Measurements from ENCODE around the gene TUBGCP2.
"Not testable (repeated sequence)": the region's sequence is repeated elsewhere in the genome, so short reads cannot be mapped to it uniquely, and the experiment has no call there.

Gene TUBGCP2

DNA sequence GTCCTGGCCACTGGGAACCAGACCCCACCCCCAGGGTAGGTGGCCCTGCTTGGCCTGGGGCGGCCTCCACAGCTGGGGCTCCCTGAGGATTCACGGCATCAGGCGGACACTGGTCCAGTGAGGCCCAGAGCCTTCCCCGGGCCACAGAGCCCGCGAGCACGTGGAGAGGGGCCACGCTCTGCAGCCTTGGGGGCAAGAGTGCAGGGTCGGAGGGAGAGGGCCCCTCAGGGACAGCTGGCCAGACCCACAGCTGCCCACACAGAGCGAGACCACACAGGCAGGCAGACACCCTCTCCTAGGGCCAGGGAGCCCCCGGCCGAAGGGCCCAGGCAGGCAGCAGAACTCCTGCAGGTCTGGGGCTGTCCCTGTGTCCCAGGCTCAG lies 60.3 kb downstream of the TUBGCP2 start:
- no peak for DNase-seq (ENCODE audit: low read depth)

DNA sequence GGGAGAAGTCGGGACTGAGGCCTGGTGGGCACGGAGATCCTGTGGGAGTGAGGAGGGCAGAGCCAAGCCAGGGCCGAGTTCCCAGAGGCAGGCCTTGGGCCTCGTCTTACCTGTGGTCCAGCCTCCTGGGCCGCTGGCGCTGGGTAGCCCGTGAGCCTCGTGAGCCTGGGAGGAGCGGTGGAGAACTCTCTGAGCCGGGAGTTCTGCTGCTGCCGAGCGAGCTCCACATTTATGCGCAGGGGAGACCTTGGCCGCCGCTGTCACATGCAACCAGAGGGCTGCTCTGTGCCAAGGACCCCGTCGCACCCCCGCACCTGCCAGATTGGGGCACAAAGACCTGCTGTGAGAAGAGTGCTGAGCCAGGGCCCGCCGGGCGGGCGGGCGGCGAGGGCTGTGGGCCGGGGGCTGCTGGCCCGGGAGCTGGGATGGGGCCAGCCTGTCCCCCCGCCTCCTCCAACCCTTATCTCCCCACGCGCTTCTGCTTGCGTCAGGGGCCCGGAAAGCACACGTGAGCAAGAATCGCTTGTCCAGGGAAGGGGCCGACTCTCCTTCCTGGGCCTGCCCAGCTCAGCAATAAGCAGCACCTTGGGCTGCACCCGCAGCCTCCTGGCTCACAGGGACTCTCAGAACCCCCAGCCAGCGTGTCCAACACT lies 60.9 kb downstream of the TUBGCP2 start:
- DNase-seq (ENCODE audit: low read depth): no peak

DNA sequence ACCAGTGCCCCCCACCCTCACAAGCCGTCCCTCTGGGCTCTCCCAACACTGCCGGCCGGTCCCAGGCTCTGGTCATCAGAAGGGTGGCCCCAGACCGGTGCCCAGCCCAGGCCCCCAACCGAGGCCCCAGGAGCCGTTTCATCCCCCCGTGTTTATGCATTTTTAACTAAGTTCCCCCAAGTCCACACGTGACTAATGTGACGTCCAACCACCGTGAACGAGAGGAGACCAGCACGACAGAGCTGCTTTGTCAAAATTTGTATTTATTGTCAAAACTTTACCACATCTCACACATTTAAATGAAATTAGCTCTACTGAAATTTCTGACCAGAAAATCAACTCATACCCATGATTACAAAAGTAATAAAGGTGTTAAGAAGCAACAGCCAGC lies 62.4 kb downstream of the TUBGCP2 start:
- no peak for DNase-seq (ENCODE audit: low read depth)

DNA sequence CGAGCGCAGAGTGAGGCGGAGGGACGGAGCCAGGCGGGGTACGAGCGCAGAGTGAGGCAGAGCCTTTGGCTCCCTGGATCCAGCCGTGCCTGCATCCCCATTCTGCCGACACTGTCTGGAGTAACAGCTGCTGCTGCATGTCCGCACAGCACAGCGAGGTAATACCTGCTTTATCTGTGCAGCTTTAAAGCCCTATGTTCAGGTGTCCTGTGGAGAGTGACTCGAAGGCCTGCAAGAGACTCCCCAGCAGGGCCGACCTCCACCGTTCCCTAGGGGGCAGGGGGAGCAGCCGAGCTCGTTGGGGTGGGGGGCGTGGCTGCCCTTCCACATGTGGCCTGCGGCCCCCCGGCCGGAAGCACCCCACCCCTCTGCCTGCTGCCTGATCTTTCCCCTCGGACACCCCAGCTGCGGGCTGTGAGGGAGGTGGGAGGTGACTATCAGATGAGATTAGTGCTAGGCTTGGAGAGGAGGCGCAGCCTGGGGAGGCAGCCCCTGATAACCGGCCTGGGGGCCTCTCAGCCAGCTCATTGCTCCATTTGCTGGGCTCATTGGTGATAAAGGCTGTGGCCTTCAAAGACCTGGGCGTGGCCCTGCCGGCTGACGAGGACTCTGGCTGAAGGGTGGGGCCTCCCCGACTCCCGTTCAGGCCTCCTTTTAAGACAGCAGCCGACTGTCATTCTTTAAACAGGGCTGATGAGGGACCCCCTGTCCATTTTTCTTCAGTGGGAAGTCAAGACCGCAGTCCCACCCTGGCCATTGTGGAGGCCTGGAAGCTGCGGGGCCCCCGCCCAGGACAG lies 63.0 kb downstream of the TUBGCP2 start:
- no peak for DNase-seq (ENCODE audit: low read depth)

DNA sequence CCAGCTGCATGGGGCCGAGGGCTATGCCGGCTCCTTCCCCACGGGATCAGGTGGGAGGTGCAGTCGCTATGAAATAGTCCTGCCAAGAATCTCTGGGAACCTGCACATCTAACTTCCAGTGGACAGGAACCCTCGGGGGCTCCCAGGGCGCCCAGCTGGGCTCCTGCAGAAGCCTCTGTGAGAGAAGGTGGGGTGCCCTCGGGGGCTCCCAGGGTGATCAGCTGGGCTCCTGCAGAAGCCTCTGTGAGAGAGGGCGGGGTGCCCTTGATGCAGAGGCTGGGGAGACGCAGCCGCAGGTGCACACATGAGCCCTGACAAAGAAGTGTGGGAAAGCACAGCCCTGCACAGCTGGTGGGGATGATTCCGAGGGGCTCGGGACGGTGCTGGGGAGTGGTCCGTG lies 65.1 kb downstream of the TUBGCP2 start:
- DNase-seq (ENCODE audit: low read depth): no peak

DNA sequence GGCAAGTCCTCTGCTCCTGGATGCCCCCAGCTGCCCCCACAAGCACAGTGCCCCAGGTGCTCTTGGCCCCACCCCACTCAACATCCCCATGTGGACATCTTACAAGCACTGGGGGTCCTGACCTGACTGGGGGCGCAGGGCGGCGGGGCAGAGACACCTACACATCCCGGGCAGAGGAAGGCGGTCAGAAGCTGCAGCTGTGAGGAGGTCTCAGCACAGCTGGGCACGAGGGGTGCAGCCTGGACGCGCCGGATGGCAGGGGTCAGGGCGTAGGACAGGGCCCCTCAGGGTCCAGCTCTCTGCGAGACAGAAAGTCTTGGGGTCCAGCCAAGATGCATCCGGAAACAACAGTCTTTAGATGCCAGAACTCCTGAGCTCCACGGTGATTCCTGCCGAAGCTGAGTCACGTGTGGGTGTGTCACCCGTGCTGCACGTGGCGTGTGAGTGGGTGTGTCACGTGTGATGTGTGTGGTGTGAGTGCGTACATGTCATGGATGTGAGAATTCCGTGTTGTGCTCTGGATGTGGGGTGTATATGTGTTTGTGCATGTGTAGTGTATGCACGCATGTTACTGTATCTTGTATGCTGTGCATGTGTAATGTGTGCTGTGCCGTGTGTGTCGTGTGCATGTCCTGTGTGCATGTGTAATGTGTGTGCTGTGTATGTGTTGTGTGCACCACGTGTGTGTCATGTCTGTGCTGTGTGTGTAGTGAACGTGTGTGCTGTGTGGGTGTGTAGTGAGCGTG lies 65.9 kb downstream of the TUBGCP2 start:
- no peak for DNase-seq (ENCODE audit: low read depth)

DNA sequence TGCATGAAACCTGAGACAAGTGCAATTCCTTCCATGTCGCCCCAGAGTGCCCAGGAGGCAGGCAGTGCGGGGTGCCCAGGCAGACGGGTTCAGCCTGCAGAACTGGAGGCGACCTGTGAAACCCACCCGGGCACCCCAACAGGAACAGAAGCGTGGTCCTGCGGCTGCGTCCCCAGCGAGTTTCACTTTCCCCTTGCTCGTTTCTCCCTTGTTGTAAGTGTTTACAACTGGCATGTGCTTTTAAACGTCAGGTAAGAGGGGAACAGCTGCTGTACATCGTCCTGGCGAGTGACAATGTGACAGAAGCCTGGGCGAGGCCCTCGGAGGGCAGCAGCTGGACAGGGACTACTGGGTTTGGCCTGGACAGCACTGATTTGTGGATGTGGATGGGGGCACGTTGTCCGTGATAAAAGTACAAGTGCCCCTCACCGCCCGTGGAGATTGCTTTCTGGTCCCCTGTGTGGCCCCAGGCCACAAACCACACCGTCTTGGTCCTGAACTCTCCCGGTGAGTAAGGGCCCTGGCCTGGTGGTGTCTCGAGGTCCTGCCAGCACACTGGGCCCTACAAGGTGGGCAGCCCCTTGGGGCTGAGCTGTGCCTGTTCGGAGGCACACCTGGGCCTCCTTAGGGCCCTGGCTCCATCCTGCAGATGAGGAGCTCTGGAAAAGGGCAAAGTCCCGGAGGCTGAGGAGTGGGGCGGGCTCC lies 67.0 kb downstream of the TUBGCP2 start:
- DNase-seq (ENCODE audit: low read depth): no peak

DNA sequence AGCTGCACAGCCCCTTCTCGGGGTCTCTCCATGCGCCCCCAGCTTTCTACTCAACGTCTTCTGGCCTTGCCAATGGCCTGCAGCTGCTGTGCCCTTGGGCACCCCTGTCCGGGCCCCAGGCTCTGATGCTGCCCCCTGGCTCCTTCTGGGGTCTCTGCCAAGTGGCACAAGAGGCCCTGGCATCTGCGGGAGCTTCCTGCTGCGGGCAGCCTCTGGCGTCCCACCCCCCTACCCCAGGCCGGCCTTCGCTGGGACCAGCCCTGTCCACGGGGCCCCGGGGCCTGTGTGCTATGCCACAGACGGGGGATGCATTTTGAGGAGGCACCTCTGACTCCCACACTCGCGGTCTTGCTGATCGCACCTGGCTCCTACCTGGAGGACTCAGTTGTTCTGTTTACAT lies 68.7 kb downstream of the TUBGCP2 start:
- no peak for DNase-seq (ENCODE audit: low read depth)

DNA sequence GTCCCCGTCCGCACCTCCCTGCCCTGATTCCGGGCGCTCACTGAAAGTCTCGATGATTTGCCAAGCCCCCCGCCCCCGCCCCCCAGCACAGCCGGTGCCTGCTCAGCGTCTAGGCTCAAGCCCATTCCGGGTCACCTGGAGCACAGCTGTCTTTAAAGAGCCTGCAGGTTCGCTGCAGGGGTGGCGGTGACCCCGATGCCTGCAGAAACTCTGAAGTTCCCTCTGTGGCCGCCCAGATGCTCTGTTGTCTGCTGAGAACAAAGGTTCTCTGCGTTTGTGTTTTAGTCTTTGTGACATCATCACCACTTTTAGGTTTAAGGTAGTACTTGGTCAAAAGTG lies 70.2 kb downstream of the TUBGCP2 start:
- DNase-seq (ENCODE audit: low read depth): no peak

DNA sequence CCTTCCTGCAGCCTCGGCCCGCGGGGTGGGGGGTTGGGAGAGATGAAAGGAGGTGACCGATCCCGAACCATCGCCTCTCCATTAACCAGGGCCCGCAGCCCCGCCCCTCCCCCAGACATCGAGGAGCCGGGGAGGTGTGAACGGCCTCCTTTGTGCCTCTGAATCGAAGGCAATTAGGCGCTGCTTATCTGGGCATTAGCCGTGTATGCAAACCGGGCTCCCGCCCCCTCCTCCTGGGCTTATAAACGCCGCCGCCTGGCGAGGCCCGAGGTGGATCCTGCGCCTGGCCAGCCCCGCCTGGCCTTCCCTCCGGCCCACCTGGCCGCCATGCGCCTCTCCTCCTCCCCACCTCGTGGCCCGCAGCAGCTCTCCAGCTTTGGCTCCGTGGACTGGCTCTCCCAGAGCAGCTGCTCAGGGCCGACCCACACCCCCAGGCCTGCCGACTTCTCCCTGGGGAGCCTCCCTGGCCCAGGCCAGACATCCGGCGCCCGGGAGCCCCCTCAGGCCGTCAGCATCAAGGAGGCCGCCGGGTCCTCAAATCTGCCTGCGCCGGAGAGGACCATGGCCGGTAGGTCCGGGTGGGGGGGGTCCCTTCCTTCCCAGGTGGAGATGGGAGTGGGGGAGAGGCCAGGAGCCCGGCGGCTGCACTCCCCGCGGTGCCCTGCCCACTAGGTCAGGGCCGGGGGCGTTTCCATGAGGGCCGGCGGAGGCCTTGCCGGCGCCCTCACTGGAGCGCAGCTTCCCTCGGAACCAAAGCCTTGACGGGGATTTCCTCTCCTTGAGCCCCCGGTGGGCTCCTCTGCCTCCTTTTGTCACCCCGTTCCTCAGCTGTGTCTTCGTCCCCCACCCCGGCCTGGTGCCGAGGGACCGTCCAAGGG lies 70.8 kb downstream of the TUBGCP2 start, which contains the start of gene VENTX:
VENTX (plus strand) TSS at position 268 of the 878 bp plus-strand sequence; CDS start at position 328, 60 bp downstream.
- DNase-seq (ENCODE audit: low read depth): no peak

DNA sequence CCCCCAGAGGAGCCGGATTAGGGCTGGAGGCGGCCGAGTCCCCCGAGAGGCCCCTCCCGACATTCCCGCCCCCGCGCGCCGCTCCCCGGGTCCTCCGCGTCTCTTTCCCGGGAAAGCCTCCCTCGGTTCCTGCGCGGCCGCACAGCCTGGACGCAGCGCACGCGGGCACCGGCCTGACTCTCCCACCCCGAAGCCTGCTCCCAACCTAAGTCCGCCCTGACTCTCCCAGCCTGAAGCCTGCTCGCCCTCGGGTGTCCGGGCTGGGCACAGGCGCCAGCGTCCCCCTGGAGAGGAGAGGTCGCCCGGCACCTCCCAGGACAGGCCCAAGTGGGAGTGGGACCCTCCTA lies 71.5 kb downstream of the TUBGCP2 start:
- DNase-seq (ENCODE audit: low read depth): no peak

DNA sequence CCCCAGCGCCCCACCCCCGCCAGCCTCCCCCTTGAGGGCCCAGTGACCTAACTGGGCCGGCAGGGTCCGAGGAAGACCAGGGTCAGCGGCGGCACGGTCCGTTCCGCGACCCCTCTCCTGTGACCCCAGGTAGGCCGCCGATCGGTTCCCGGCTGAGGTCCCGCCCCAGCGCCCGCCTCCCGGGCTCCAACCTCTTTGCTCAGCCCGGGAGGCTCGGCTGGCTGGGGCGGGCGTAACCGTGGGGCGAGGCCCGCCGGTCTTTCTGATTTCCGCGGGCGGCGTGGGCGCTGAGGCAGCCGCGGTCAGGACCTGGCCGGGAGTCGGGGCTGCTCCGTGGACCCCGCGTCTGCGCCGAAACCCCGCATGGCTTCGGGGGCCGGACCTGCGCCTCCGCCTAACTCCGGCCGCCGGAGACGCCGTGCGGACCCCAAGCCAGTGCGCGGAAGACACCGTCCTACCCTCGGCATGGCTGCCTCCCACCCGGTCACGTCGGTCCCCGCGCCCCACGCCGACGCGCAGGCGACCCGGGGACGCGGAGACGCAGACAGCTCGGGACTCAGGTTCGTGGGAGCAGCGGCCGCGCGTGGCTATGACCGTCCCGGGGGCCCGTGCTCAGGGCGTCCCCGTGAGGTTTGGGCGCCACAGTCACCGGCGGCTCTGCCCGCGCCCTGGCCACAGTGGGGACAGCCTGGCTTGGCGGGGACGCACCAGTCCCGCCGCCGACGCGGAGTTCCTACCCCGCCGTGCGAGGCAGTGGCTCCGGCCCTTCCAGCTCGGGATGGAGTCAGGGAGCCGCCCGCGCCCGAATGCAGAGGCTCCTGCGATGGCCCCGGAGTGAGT lies 72.1 kb downstream of the TUBGCP2 start:
- no peak for DNase-seq (ENCODE audit: low read depth)

DNA sequence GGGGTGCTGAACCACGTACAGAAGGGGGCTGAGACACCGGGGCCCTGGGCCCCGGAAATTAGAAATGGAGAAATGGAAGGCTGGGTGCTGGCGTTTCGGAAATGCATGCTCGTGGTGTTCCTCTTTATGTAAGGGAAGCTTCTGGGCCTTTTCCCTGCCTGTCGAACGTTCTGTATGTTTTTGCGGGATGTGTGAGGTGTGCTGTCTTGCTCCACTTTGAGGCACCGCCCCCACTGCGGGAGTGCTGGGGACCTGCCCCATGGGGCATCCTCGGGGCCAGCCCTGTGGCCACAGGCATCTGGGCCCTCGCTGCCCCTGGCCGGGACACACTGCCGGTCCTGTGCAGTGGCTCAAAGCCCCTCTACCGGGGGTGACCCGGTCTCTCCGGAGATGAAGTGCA lies 72.7 kb downstream of the TUBGCP2 start:
- DNase-seq (ENCODE audit: low read depth): no peak

DNA sequence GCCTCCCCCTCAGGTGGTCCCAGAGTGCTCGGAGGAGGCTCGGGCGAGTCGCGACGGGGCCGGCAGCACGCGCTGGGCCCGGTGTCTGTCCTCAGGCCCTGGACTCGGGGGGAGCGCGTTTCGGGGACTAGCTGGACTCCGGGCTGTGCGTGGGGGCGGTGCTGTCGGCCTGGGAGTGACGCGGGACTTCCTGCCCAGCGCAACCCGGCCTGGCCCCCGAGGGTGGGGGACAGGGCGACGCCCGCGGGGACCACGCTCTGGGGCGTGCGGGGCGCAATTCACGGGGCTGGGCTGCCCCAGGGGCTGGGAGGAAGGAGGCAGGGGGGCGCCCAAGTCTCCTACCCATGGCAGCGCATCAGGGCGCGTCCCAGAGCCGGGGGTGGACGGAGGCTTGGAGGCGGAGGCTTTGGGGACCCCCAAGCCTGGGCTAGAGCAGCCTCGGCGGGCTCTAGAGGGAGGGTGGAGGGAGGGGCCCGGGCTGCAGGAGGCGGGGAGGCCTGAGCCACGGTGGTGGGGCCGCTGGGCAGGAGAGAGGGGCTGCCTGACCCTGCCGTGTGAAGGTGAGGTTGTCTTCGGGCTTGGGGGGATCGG lies 73.3 kb downstream of the TUBGCP2 start:
- no peak for DNase-seq (ENCODE audit: low read depth)

DNA sequence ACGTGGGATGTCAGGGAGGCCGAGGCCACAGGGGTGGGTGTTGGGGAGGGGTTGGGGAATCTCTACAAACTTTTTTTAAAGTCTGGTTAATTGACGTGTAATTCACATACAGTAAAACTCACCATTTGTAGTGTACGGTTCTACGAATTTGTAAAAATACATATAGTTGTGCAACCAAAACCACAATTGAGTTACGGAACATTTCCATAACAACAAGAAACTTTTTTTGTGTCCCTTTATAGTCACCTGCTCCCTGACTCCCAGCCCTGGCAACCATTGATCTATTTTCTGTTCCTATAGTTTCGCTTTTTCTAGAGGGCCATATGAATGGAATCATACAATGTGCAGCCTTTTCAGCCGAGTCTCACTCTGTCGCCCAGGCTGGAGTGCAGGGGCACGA lies 73.9 kb downstream of the TUBGCP2 start:
- not testable (repeated sequence) for DNase-seq (ENCODE audit: low read depth)

DNA sequence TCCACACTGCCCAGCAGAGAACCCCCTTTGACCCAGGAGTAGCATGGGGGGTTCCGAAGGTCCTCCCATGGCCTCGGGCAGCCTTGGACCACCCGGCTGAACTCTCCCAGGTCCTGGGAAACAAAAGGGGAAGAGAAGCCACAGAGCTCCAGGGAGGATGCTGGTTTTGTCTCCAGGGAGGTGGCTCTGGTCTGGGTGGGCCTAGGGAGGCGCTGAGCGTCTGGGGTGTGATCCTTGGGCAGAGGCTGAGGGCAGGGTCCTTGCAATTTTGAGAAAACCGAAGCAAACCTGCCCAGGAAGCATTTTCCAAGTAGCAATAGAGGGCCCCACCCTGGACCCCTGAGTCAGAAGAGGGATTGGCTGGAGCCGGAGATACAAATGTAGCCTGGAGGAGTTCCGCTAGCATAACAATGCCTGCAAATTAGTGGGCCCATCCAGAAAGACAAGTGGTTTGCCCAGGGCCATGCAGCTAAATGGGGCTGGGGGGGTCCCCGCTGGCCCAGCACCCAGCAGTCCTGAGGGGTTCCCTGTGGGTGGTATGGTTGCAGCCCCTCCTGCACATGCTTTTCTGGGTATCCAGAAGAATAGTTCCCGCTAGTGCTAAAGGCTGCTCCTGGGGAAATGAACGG lies 76.6 kb downstream of the TUBGCP2 start:
- no peak for DNase-seq (ENCODE audit: low read depth)

DNA sequence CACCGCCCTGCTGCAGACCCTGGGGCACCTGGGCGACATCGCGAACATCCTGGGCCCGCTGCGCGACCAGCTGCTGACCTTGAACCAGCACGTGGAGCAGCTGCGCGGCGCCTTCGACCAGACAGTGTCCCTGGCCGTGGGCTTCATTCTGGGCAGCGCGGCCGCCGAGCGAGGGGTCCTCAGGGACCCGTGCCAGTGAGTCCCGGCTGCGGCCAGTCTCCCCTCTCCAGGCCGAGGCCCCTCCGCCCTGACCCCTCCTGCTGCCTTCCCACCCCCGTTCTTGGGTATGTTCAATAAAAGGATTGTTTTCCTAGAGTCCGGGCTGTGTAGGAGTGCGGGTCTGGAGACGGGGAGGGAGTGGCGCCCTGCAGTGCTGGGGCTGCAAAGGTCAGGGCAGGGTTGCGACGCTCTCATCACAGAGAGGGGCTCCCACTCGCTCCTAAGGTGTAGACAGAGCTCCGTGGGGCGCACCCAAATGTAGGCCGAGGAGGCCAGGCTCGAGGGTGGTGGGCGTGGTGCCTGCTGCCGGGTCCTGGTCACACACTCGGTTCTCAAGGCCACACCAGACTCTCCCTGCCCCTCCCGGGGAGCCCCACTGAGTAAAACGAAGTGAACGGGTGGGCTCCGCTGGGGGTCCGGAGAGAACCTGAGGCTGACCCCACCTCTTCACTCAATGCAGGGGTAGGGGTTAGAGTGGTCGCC lies 77.3 kb downstream of the TUBGCP2 start:
- DNase-seq (ENCODE audit: low read depth): no peak

DNA sequence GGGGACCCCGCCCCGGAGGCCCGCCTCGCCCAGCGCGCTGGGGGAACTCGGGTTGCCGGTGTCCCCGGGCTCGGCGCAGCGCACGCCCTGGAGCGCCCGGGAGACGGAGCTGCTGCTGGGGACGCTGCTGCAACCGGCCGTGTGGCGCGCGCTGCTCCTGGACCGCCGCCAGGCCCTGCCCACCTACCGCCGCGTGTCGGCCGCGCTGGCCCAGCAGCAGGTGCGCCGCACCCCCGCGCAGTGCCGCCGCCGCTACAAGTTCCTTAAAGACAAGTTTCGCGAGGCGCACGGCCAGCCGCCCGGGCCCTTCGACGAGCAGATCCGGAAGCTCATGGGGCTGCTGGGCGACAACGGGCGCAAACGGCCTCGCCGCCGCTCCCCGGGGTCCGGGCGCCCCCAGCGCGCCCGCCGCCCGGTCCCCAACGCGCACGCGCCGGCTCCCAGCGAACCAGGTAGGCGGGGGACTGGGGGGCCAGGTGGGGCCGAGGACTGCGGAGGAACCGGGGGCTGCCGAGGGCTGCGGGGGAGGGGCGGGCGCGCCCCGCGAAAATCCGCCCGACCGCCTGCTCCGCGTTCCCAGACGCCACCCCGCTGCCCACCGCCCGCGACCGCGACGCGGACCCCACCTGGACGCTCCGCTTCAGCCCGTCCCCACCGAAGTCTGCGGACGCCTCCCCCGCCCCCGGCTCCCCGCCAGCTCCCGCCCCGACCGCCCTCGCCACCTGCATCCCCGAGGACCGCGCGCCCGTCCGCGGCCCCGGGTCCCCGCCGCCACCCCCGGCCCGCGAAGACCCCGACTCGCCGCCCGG lies 78.1 kb downstream of the TUBGCP2 start:
- DNase-seq (ENCODE audit: low read depth): no peak

DNA sequence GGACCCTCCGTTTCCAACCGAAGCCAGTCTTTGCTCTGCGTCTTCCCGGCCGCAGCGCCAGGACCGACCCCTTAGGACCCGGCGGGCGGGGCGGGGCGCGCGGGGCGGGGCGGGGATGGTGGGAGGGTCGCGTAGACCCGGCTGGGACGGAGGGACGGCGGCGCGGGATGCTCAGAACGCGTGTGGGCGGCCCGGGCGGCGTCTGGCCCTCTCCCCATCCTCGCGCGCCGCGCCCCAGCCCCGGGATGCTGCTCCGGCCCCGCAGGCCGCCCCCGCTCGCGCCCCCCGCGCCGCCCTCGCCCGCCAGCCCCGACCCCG lies 78.7 kb downstream of the TUBGCP2 start, which contains the start of gene UTF1:
UTF1 (plus strand) TSS at position 174 of the 318 bp plus-strand sequence; CDS start at position 246, 72 bp downstream.
- no peak for DNase-seq (ENCODE audit: low read depth)

All from GM04503 (cell line).